Endothelial cell of umbilical vein (primary cell): ENCODE results near the gene DEK. TPM values are rescaled to one million over a fixed set of nuclear protein-coding genes. Genes with fewer than 3 reads are reported as not detected.

Source experiments
- BruUV-seq: library from RNA; stranded (reverse); fragments of 400-500 nt; replicated peaks from 2 replicates; lab custom pipeline; 2021; lab: Mats Ljungman, UMichigan
- CTCF ChIA-PET: fragments of 300-600, 350-600 bp; sonication (Branson Sonifier 250); formaldehyde crosslinking; loops from one replicate; lab custom pipeline; 2021; ENCODE audit warnings: antibody characterized with exemption, inconsistent platforms; lab: Charles Lee
- POLR2A ChIA-PET: fragments of 300-600, 350-600 bp; sonication (Branson Sonifier 250); formaldehyde crosslinking; loops from one replicate; lab custom pipeline; 2021; ENCODE audit warnings: antibody characterized with exemption, inconsistent platforms; lab: Charles Lee
- DNase-seq: peaks from one replicate; pipeline ENCODE4 v3.0.0-alpha.2; 2011; ENCODE audit warnings: low read depth, low spot score
- FAIRE-seq: peaks from 2 replicates; lab custom pipeline; 2011; peaks lifted over from hg19 to GRCh38; lab: Jason Lieb, UNC
- H2AFZ ChIP-seq: 2 replicates; pipeline ENCODE4 v1.6.0; 2012; ENCODE audit warnings: low read depth, low read length, control low read depth, inconsistent platforms
- H3K27ac ChIP-seq: 2 replicates; pipeline ENCODE4 v1.5.1; 2011; ENCODE audit warnings: low read depth, mild to moderate bottlenecking, control low read depth, low read length, moderate library complexity; ENCODE audit not compliant: insufficient read depth
- H3K27me3 ChIP-seq, 2 experiments: 2 replicates each; pipeline versions ENCODE4 v1.6.0 to v1.6.1; 2011; ENCODE audit warnings: low read length in 2 of 2, mixed read lengths in 1 of 2; ENCODE audit not compliant: control insufficient read depth in 2 of 2, insufficient read depth in 2 of 2
- H3K36me3 ChIP-seq, 2 experiments: 2 replicates in 1 of 2; 3 replicates in 1 of 2; pipeline ENCODE4 v1.5.1; 2011; ENCODE audit warnings: low read length in 2 of 2, mild to moderate bottlenecking in 1 of 2, moderate library complexity in 1 of 2; ENCODE audit not compliant: control insufficient read depth in 2 of 2, insufficient read depth in 2 of 2; ENCODE audit errors: extremely low read depth in 1 of 2
- H3K4me1 ChIP-seq: 3 replicates; pipeline ENCODE4 v1.5.1; 2011; ENCODE audit warnings: mild to moderate bottlenecking, low read length; ENCODE audit not compliant: control insufficient read depth, insufficient read depth; ENCODE audit errors: extremely low read depth
- H3K4me2 ChIP-seq: 2 replicates; pipeline ENCODE4 v1.6.1; 2011; ENCODE audit warnings: low read length, control low read depth, mixed read lengths; ENCODE audit not compliant: insufficient read depth
- H3K4me3 ChIP-seq, 3 experiments: fragments of 200-600 bp in 1 of 3; sonication (generic), shearing (Covaris generic) in 1 of 3; replicated peaks in 1 of 3; 2 replicates each; pipeline ENCODE4 v1.5.1; 2011 to 2016; ENCODE audit warnings: control low read depth in 3 of 3, low read length in 3 of 3, mild to moderate bottlenecking in 2 of 3, inconsistent platforms in 1 of 3, low read depth in 1 of 3, moderate library complexity in 1 of 3; ENCODE audit not compliant: insufficient read depth in 1 of 3
- H3K79me2 ChIP-seq: 2 replicates; pipeline ENCODE4 v1.6.0; 2012; ENCODE audit warnings: low read length, inconsistent platforms; ENCODE audit not compliant: control insufficient read depth, insufficient read depth
- H3K9ac ChIP-seq: replicated peaks from 2 replicates; pipeline ENCODE3; 2011; ENCODE audit warnings: low read length, control low read depth; ENCODE audit not compliant: insufficient read depth; ENCODE audit errors: extremely low read depth
- H3K9me1 ChIP-seq: replicated peaks from 3 replicates; pipeline ENCODE4 v1.6.0; 2011; ENCODE audit warnings: mild to moderate bottlenecking, low read length; ENCODE audit not compliant: control insufficient read depth, insufficient read depth; ENCODE audit errors: extremely low read depth
- H3K9me3 ChIP-seq: replicated peaks from 2 replicates; pipeline ENCODE4 v1.5.1; 2012; ENCODE audit warnings: low read length, inconsistent platforms; ENCODE audit not compliant: control insufficient read depth, insufficient read depth
- H4K20me1 ChIP-seq: replicated peaks from 2 replicates; pipeline ENCODE3; 2011; ENCODE audit warnings: mild to moderate bottlenecking, low read length; ENCODE audit not compliant: control insufficient read depth, insufficient read depth; ENCODE audit errors: extremely low read depth
- CTCF ChIP-seq, 2 donors: IDR thresholded peaks; 1 replicate in 1 of 2; 2 replicates in 1 of 2; pipeline ENCODE4 v1.5.1; 2011; ENCODE audit warnings: low read length in 2 of 2, mild to moderate bottlenecking in 2 of 2, moderate library complexity in 2 of 2, control low read depth in 1 of 2, inconsistent platforms in 1 of 2, low read depth in 1 of 2; ENCODE audit not compliant: insufficient read depth in 1 of 2; ENCODE audit errors: extremely low read depth in 1 of 2
- EZH2 ChIP-seq: IDR thresholded peaks from 2 replicates; pipeline ENCODE4 v1.6.1; 2012; ENCODE audit warnings: borderline replicate concordance, low read depth, mild to moderate bottlenecking, moderate library complexity, low read length, inconsistent platforms; ENCODE audit not compliant: severe bottlenecking
- FOS ChIP-seq: IDR thresholded peaks from 2 replicates; pipeline ENCODE4 v1.6.1; 2011; ENCODE audit warnings: mild to moderate bottlenecking, low read length, moderate library complexity, borderline replicate concordance; ENCODE audit not compliant: insufficient read depth
- GATA2 ChIP-seq: IDR thresholded peaks from 2 replicates; pipeline ENCODE4 v1.7.0; 2011; ENCODE audit warnings: low read depth, mild to moderate bottlenecking, moderate library complexity, mixed read lengths, low read length; ENCODE audit not compliant: insufficient read length, insufficient read depth
- JUN ChIP-seq: IDR thresholded peaks from 2 replicates; pipeline ENCODE4 v1.6.1; 2011; ENCODE audit warnings: borderline replicate concordance, low read depth; ENCODE audit not compliant: insufficient read length, insufficient read depth
- MAX ChIP-seq: IDR thresholded peaks from 2 replicates; pipeline ENCODE4 v1.6.1; 2011; ENCODE audit not compliant: insufficient read depth, insufficient read length
- MYC ChIP-seq: IDR thresholded peaks from one replicate; pipeline ENCODE4 v1.6.1; 2011; ENCODE audit warnings: mild to moderate bottlenecking, low read depth, low read length
- POLR2A ChIP-seq: IDR thresholded peaks from 2 replicates; pipeline ENCODE4 v1.6.1; 2012; ENCODE audit warnings: low read depth, mild to moderate bottlenecking, control low read depth, low read length
- POLR2AphosphoS5 ChIP-seq: IDR thresholded peaks from 2 replicates; pipeline ENCODE4 v1.6.1; 2012; ENCODE audit warnings: low read depth, mild to moderate bottlenecking, control low read depth, low read length, moderate library complexity; ENCODE audit not compliant: insufficient read depth
- dilution Hi-C: fragments of 300-500 bp; cut with MboI; formaldehyde crosslinking; loops from one replicate; pipeline ENCODE4 v1.15.0; 2019; ENCODE audit warnings: low sequenced_read_pairs; ENCODE audit not compliant: extremely low pct_ligation_motif_present
- intact Hi-C: fragments of 100-400 bp; cut with micrococcal nuclease; formaldehyde crosslinking; loops from one replicate; pipeline ENCODE4 v1.10.0; 2022
- polyA plus RNA-seq, 4 experiments: library from polyadenylated mRNA; depleted of rRNA in 3 of 4; stranded (reverse) in 3 of 4; unstranded in 1 of 4; fragments of >200 nt; gene quantifications; 2 replicates each; pipeline versions ENCODE4 v1.2.1 to v1.2.3, GENCODE V29; 2011 to 2012; ENCODE audit warnings: missing spikeins in 1 of 4
- total RNA-seq: library from RNA; stranded (reverse); gene quantifications from 2 replicates; pipeline ENCODE4 v1.2.3, GENCODE V29; 2021

DEK gene
- total and polyA plus RNA-seq, 2 donors (not counting 3 experiments of a cell fraction or from before 2014, with no cell fraction given), result 19.0 to 120 TPM

GRCh38 chr6:18259675-18260447, 4.5 kb downstream of the DEK start:
- H3K27ac ChIP-seq, result no peak overlapping the region
- dilution Hi-C loops, result no loop called here
- peak overlapping the region; percentile 45 for H3K4me2 ChIP-seq
- peaks cover 4% of the 10 kb centered on the region for H4K20me1 ChIP-seq
- TF ChIP-seq MYC (no peak), POLR2AphosphoS5 (no peak), MAX (no peak), FOS (peak; percentile 8), JUN (peak; percentile 7), GATA2 (no peak)
- no peaks in the 10 kb centered on the region for H3K27me3 ChIP-seq
- peaks cover 89% of the 10 kb centered on the region for H3K79me2 ChIP-seq
- no peaks in the 10 kb centered on the region for H3K9me1 ChIP-seq
- no TSS peak for BruUV-seq
- intact Hi-C loops, result loop anchor here (5.0 kb wide), 2 partner anchors 127 to 273 kb away; partner anchors contain the start of genes KIF13A and RNF144B
- peaks cover 2 to 27% of the 10 kb centered on the region in 2 experiments for H3K36me3 ChIP-seq
- DNase-seq, result no peak
- no peak overlapping the region for H3K4me3 ChIP-seq
- H3K4me1 ChIP-seq, result peaks cover 28% of the 10 kb centered on the region
- H3K9me3 ChIP-seq, result no peaks in the 10 kb centered on the region
- no peak overlapping the region for H3K9ac ChIP-seq
- no peak overlapping the region for H2AFZ ChIP-seq
- no peak for FAIRE-seq
- CTCF ChIA-PET, result interaction anchor here (0.7 to 1.1 kb wide), 2 partner anchors 10 to 237 kb away, joined by 3 to 6 read pairs; no protein-coding TSS in a partner anchor
- POLR2A ChIA-PET, result no interaction called here

- Histone ChIP-seq H3K9me1 (no peaks in the 10 kb centered on the region), H4K20me1 (peaks cover 2% of the 10 kb centered on the region), H3K9me3 (no peaks in the 10 kb centered on the region), H3K4me2 (no peak overlapping the region), H3K4me3 (no peak overlapping the region), H3K4me1 (peaks cover under 1% of the 10 kb centered on the region), H3K27me3 (no peaks in the 10 kb centered on the region), H2AFZ (no peak overlapping the region), H3K27ac (no peak overlapping the region), H3K36me3 (peaks cover 4 to 45% of the 10 kb centered on the region in 2 experiments), H3K79me2 (peaks cover 89% of the 10 kb centered on the region), H3K9ac (no peak overlapping the region)
- dilution Hi-C loops (no loop called here), intact Hi-C loops (no loop called here)
- no TSS peak for BruUV-seq
- no peak for FAIRE-seq
- TF ChIP-seq EZH2, result no peak
- TF ChIP-seq MAX, result no peak
- TF ChIP-seq JUN, result no peak
- TF ChIP-seq MYC, result no peak
- TF ChIP-seq POLR2AphosphoS5, result no peak
- TF ChIP-seq CTCF (IDR thresholded peaks at IDR 0.05; ENCODE audit: extremely low read depth in 1 of 2, insufficient read depth in 1 of 2, low read depth in 1 of 2, low read length in 2 of 2), result no peak
- TF ChIP-seq FOS, result no peak
- TF ChIP-seq POLR2A, result no peak
- no peak for TF ChIP-seq GATA2
- DNase-seq, result no peak
- POLR2A ChIA-PET, result no interaction called here
- CTCF ChIA-PET, result interaction anchor here (1.9 kb wide), 1 partner anchor 248 kb away, joined by 6 read pairs; no protein-coding TSS in a partner anchor
These were observed 9.5 kb downstream of the DEK start for GRCh38 chr6:18254793-18255192.
